GM23338 (cell line): ENCODE measurements around the gene TEKT2.

Source experiments
- CREB1 ChIP-seq: fragments of 250-450 bp; sonication (Bioruptor Pico); IDR thresholded peaks from 2 replicates; pipeline ENCODE4 v1.5.0; 2020; ENCODE audit warnings: low read depth, mild to moderate bottlenecking, moderate library complexity
- CTCF ChIP-seq, 2 experiments: fragments of 200-600 bp in 1 of 2; sonication (generic) in 1 of 2; conservative IDR thresholded peaks; 2 replicates each; pipeline versions ENCODE4 v1.5.1 to v1.6.1; 2016 to 2017; ENCODE audit warnings: antibody characterized with exemption in 2 of 2, low read depth in 2 of 2, mild to moderate bottlenecking in 2 of 2, moderate library complexity in 1 of 2
- EZH2 ChIP-seq: fragments of 200-600 bp; sonication (generic); IDR thresholded peaks from one replicate; pipeline ENCODE4 v1.8.0; 2017; ENCODE audit warnings: antibody characterized with exemption, mild to moderate bottlenecking, low read depth; ENCODE audit not compliant: unreplicated experiment
- JUNB ChIP-seq: IDR thresholded peaks from one replicate; pipeline ENCODE4 v1.6.1; 2016; ENCODE audit warnings: antibody characterized with exemption; ENCODE audit not compliant: unreplicated experiment
- POLR2AphosphoS5 ChIP-seq: IDR thresholded peaks from 2 replicates; pipeline ENCODE4 v1.6.1; 2016; ENCODE audit warnings: antibody characterized with exemption, low read depth
- REST ChIP-seq: IDR thresholded peaks from one replicate; pipeline ENCODE4 v1.6.1; 2018; ENCODE audit warnings: antibody characterized with exemption; ENCODE audit not compliant: unreplicated experiment

- TF ChIP-seq CTCF (conservative IDR thresholded peaks at IDR 0.05; ENCODE audit: low read depth in 2 of 2) (no peak), JUNB (no peak), EZH2 (no peak), REST (no peak), CREB1 (CRISPR knock-in tag) (no peak), POLR2AphosphoS5 (no peak)
These were observed 35.6 kb downstream of the TEKT2 start for GRCh38 chr1:36119456-36119855.
